Measurements from ENCODE around the gene TXNL4A.
A peak's percentile ranks its signal among the peaks of the same experiment; 100 is the strongest.

Gene TXNL4A

GRCh38 chr18:79949697-79950487 lies 38.5 kb downstream of the TXNL4A start:
- peaks cover 52% of the 10 kb centered on the region for H3K4me1 Mint-ChIP-seq
- H3K27ac Mint-ChIP-seq: peak overlapping the region; percentile 53 to 89 (median 83)
- peaks cover 11% of the 10 kb centered on the region for H3K27me3 Mint-ChIP-seq (ENCODE audit: low read depth)
- TF ChIP-seq CTCF (IDR thresholded peaks at IDR 0.05; ENCODE audit: unreplicated experiment in 3 of 3): no peak
- H3K36me3 Mint-ChIP-seq (ENCODE audit: low read depth): peaks cover 8% of the 10 kb centered on the region
- peak overlapping the region; percentile 86 to 96 (median 89) for H3K4me3 Mint-ChIP-seq
- no peaks in the 10 kb centered on the region for H3K9me3 Mint-ChIP-seq

GRCh38 chr18:79948719-79949411 lies 39.5 kb downstream of the TXNL4A start:
- Mint-ChIP-seq H3K27ac (no peak overlapping the region), H3K36me3 (ENCODE audit: low read depth) (peaks cover 8% of the 10 kb centered on the region), H3K27me3 (ENCODE audit: low read depth) (peaks cover 13% of the 10 kb centered on the region), H3K4me1 (peaks cover 54% of the 10 kb centered on the region), H3K4me3 (peak overlapping the region; percentile 86 to 96 (median 89)), H3K9me3 (no peaks in the 10 kb centered on the region)
- TF ChIP-seq CTCF (IDR thresholded peaks at IDR 0.05; ENCODE audit: unreplicated experiment in 3 of 3): no peak

- TF ChIP-seq CTCF (IDR thresholded peaks at IDR 0.05; ENCODE audit: unreplicated experiment in 3 of 3): no peak
- Mint-ChIP-seq H3K4me3 (peak overlapping the region; percentile 15 to 96 (median 63)), H3K36me3 (ENCODE audit: low read depth) (peaks cover 8% of the 10 kb centered on the region), H3K27me3 (ENCODE audit: low read depth) (peaks cover 5% of the 10 kb centered on the region), H3K9me3 (no peaks in the 10 kb centered on the region), H3K27ac (no peak overlapping the region), H3K4me1 (peaks cover 56% of the 10 kb centered on the region)
Measured at GRCh38 chr18:79947881-79948610, 40.3 kb downstream of the TXNL4A start.

- H3K27me3 Mint-ChIP-seq (ENCODE audit: low read depth): peaks cover 4% of the 10 kb centered on the region
- no peak overlapping the region for H3K27ac Mint-ChIP-seq
- peak overlapping the region; percentile 9 to 96 (median 14) for H3K4me3 Mint-ChIP-seq
- peaks cover 65% of the 10 kb centered on the region for H3K4me1 Mint-ChIP-seq
- H3K36me3 Mint-ChIP-seq (ENCODE audit: low read depth): peaks cover 11% of the 10 kb centered on the region
- no peaks in the 10 kb centered on the region for H3K9me3 Mint-ChIP-seq
- no peak for TF ChIP-seq CTCF (IDR thresholded peaks at IDR 0.05; ENCODE audit: unreplicated experiment in 3 of 3)
Measured at GRCh38 chr18:79947054-79947755, 41.2 kb downstream of the TXNL4A start.

GRCh38 chr18:79945118-79946042 lies 43.0 kb downstream of the TXNL4A start:
- Mint-ChIP-seq H3K27ac (peak overlapping the region in 2 of 3 experiments; percentile 17 to 89), H3K9me3 (no peaks in the 10 kb centered on the region), H3K4me1 (peaks cover 68% of the 10 kb centered on the region), H3K27me3 (ENCODE audit: low read depth) (peaks cover 4% of the 10 kb centered on the region), H3K36me3 (ENCODE audit: low read depth) (peaks cover 22% of the 10 kb centered on the region), H3K4me3 (peak overlapping the region; percentile 34 to 59 (median 37))
- no peak for TF ChIP-seq CTCF (IDR thresholded peaks at IDR 0.05; ENCODE audit: unreplicated experiment in 3 of 3)
